B cell (primary cell): ENCODE data around the gene MEIS2. TPM values are rescaled to one million over a fixed set of nuclear protein-coding genes. Genes with fewer than 3 reads are reported as not detected.

Source experiments
- ATAC-seq: fragments of 200-7000 bp; cut with Tn5 transposase; one replicate; pipeline ENCODE4 v1.10.0; 2021; ENCODE audit warnings: low read depth, mild to moderate bottlenecking, moderate number of reproducible peaks, moderate library complexity
- CTCF ChIA-PET: fragments of 350-600 bp; sonication (Branson Sonifier 250); formaldehyde crosslinking; loops from one replicate; lab custom pipeline; 2021; ENCODE audit warnings: antibody characterized with exemption, inconsistent platforms; lab: Charles Lee
- POLR2A ChIA-PET: fragments of 350-600 bp; sonication (Branson Sonifier 250); formaldehyde crosslinking; loops from one replicate; lab custom pipeline; 2021; ENCODE audit warnings: antibody characterized with exemption; lab: Charles Lee
- DNase-seq: peaks from one replicate; pipeline ENCODE4 v3.0.0; 2013
- H2AFZ ChIP-seq: 2 replicates; pipeline ENCODE4 v1.6.1; 2012; ENCODE audit warnings: mild to moderate bottlenecking, low read depth, low read length; ENCODE audit not compliant: insufficient read depth, poor library complexity, severe bottlenecking
- H3K27ac ChIP-seq, 2 donors: 1 replicate in 1 of 2; 2 replicates in 1 of 2; pipeline ENCODE4 v1.5.1; 2012 to 2013; ENCODE audit warnings: low read length in 2 of 2, mild to moderate bottlenecking in 2 of 2, moderate library complexity in 1 of 2
- H3K27me3 ChIP-seq, 4 experiments: fragments of 200-600 bp in 1 of 4; sonication (generic) in 1 of 4; replicated peaks in 1 of 4; 1 replicate in 2 of 4; 2 replicates in 2 of 4; pipeline versions ENCODE4 v1.6.1 to v1.7.0; 2013 to 2016; ENCODE audit warnings: low read length in 3 of 4, mild to moderate bottlenecking in 2 of 4, mixed read lengths in 1 of 4, moderate library complexity in 1 of 4; ENCODE audit not compliant: insufficient read depth in 4 of 4, control insufficient read depth in 3 of 4; ENCODE audit errors: control extremely low read depth in 1 of 4
- H3K36me3 ChIP-seq, 2 experiments: replicated peaks in 1 of 2; 1 replicate in 1 of 2; 2 replicates in 1 of 2; pipeline versions ENCODE4 v1.6.1 to v1.7.1; 2013; ENCODE audit warnings: low read length in 1 of 2; ENCODE audit not compliant: insufficient read depth in 2 of 2, control insufficient read depth in 1 of 2; ENCODE audit errors: control extremely low read depth in 1 of 2, extremely low read depth in 1 of 2
- H3K4me1 ChIP-seq, 2 donors: fragments of 200-600 bp in 1 of 2; sonication (generic) in 1 of 2; 1 replicate in 1 of 2; 2 replicates in 1 of 2; pipeline versions ENCODE4 v1.5.1 to v1.6.1; 2013 to 2017; ENCODE audit warnings: low read length in 2 of 2; ENCODE audit not compliant: control insufficient read depth in 2 of 2, insufficient read depth in 2 of 2
- H3K4me2 ChIP-seq: replicated peaks from 2 replicates; pipeline ENCODE3; 2012; ENCODE audit warnings: mild to moderate bottlenecking, low read depth, low read length; ENCODE audit not compliant: poor library complexity, severe bottlenecking
- H3K4me3 ChIP-seq, 5 experiments: fragments of 200-600 bp in 1 of 5; sonication (generic) in 1 of 5; 1 replicate in 3 of 5; 2 replicates in 2 of 5; pipeline versions ENCODE4 v1.5.1 to v1.7.0; 2011 to 2016; ENCODE audit warnings: low read length in 4 of 5, mild to moderate bottlenecking in 4 of 5, low read depth in 2 of 5, control low read depth in 1 of 5, moderate library complexity in 1 of 5; ENCODE audit not compliant: insufficient read depth in 1 of 5; ENCODE audit errors: control extremely low read depth in 1 of 5, extremely low read depth in 1 of 5
- H3K79me2 ChIP-seq: fragments of 200-600 bp; sonication (generic); one replicate; pipeline ENCODE4 v1.6.0; 2016; ENCODE audit warnings: low read length; ENCODE audit not compliant: control insufficient read depth, insufficient read depth
- H3K9ac ChIP-seq: fragments of 200-600 bp; sonication (generic); 2 replicates; pipeline ENCODE4 v1.6.1; 2017; ENCODE audit warnings: mild to moderate bottlenecking, low read length, moderate library complexity
- H3K9me3 ChIP-seq, 3 donors: one replicate each; pipeline versions ENCODE4 v1.6.1 to v1.7.1; 2013; ENCODE audit warnings: low read length in 2 of 3; ENCODE audit not compliant: control insufficient read depth in 2 of 3, insufficient read depth in 1 of 3; ENCODE audit errors: control extremely low read depth in 1 of 3
- H4K20me1 ChIP-seq: 2 replicates; pipeline ENCODE4 v1.6.0; 2012; ENCODE audit warnings: mild to moderate bottlenecking, low read length; ENCODE audit not compliant: insufficient read depth, control insufficient read depth, poor library complexity, severe bottlenecking
- H3K27ac Mint-ChIP-seq: one replicate; pipeline ENCODE4 v1.8.0; 2021; ENCODE audit warnings: mixed read lengths
- H3K27me3 Mint-ChIP-seq: one replicate; pipeline ENCODE4 v1.8.0; 2021; ENCODE audit warnings: mixed read lengths
- H3K4me1 Mint-ChIP-seq: one replicate; pipeline ENCODE4 v1.8.0; 2021; ENCODE audit warnings: mixed read lengths
- H3K4me3 Mint-ChIP-seq: one replicate; pipeline ENCODE4 v1.8.0; 2021; ENCODE audit warnings: mixed read lengths
- H3K9me3 Mint-ChIP-seq: one replicate; pipeline ENCODE4 v1.8.0; 2022; ENCODE audit warnings: mixed read lengths; ENCODE audit not compliant: insufficient read depth
- EZH2 ChIP-seq: IDR thresholded peaks from 2 replicates; pipeline ENCODE4 v1.6.1; 2012; ENCODE audit warnings: borderline replicate concordance, low read depth, mild to moderate bottlenecking, moderate library complexity, low read length; ENCODE audit not compliant: insufficient read depth, poor library complexity, severe bottlenecking
- WGBS: methylation state at CpG from one replicate; pipeline ENCODE4 v1.1.5; 2013; ENCODE audit warnings: missing lambda C conversion rate; ENCODE audit not compliant: insufficient coverage; 5-methylcytosine and 5-hydroxymethylcytosine counted together
- intact Hi-C: fragments of 100-400 bp; cut with micrococcal nuclease; formaldehyde crosslinking; loops from one replicate; pipeline ENCODE4 v1.10.0; 2022
- polyA plus RNA-seq: library from polyadenylated mRNA; depleted of rRNA; stranded (reverse); fragments of >200 nt; gene quantifications from 2 replicates; pipeline ENCODE4 v1.2.3, GENCODE V29; 2012
- total RNA-seq, 2 donors: library from RNA; stranded (reverse); fragments of 120-200 nt in 1 of 2; gene quantifications; 1 replicate in 1 of 2; 2 replicates in 1 of 2; pipeline versions ENCODE4 v1.2.3 to v1.2.4, GENCODE V29; 2013 to 2022
- TF ChIP-seq, protein P1 (sequence below): fragments of 200-600 bp; IDR thresholded peaks from one replicate; pipeline ENCODE4 v1.8.0; 2022; ENCODE audit warnings: antibody characterized with exemption, mild to moderate bottlenecking

Gene MEIS2
- total and polyA plus RNA-seq, 2 donors (not counting 1 experiment from before 2014, with no cell fraction given): 0.22 TPM; not detected in 1

DNA sequence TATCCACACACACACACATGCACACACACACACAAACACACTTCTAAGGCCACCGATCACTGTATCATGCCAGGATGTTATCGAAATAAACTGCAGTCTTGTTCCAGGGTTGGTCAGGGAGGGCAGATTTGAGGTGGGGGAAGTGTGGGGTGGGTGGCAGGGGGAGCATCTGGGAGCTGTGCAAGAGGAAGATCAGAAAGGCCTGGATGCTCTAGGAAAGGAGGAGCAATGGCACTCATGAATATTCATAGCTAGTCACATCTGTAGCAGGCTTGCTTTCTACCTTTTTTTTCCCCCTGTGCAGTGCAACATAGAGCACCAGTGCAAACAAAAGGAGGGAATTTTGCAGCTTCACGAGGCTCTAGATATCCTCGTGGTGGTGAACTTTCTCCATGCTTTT lies 84.9 kb downstream of the MEIS2 start:
- Histone ChIP-seq H3K36me3 (no peaks in the 10 kb centered on the region), H3K9ac (no peak overlapping the region), H3K4me3 (no peak overlapping the region), H3K27ac (no peak overlapping the region), H3K4me2 (no peak overlapping the region), H3K9me3 (no peaks in the 10 kb centered on the region), H4K20me1 (no peaks in the 10 kb centered on the region), H3K4me1 (no peaks in the 10 kb centered on the region), H2AFZ (no peak overlapping the region), H3K79me2 (no peaks in the 10 kb centered on the region), H3K27me3 (no peaks in the 10 kb centered on the region)
- WGBS: no CpG with 5 or more reads among the region's 4 CpGs
- TF ChIP-seq, protein P1, sequence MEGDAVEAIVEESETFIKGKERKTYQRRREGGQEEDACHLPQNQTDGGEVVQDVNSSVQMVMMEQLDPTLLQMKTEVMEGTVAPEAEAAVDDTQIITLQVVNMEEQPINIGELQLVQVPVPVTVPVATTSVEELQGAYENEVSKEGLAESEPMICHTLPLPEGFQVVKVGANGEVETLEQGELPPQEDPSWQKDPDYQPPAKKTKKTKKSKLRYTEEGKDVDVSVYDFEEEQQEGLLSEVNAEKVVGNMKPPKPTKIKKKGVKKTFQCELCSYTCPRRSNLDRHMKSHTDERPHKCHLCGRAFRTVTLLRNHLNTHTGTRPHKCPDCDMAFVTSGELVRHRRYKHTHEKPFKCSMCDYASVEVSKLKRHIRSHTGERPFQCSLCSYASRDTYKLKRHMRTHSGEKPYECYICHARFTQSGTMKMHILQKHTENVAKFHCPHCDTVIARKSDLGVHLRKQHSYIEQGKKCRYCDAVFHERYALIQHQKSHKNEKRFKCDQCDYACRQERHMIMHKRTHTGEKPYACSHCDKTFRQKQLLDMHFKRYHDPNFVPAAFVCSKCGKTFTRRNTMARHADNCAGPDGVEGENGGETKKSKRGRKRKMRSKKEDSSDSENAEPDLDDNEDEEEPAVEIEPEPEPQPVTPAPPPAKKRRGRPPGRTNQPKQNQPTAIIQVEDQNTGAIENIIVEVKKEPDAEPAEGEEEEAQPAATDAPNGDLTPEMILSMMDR: no peak
- no peak for TF ChIP-seq EZH2
- peaks cover 3% of the 10 kb centered on the region for H3K27me3 Mint-ChIP-seq
- no peaks in the 10 kb centered on the region for H3K4me1 Mint-ChIP-seq
- H3K9me3 Mint-ChIP-seq: no peaks in the 10 kb centered on the region
- DNase-seq: no peak
- POLR2A ChIA-PET: no interaction called here
- no peak overlapping the region for H3K27ac Mint-ChIP-seq
- CTCF ChIA-PET: interaction anchor here (1.0 kb wide), 1 partner anchor 21 kb away, joined by 3 read pairs; no protein-coding TSS in a partner anchor
- intact Hi-C loops: no loop called here
- ATAC-seq: no peak
- no peak overlapping the region for H3K4me3 Mint-ChIP-seq

DNA sequence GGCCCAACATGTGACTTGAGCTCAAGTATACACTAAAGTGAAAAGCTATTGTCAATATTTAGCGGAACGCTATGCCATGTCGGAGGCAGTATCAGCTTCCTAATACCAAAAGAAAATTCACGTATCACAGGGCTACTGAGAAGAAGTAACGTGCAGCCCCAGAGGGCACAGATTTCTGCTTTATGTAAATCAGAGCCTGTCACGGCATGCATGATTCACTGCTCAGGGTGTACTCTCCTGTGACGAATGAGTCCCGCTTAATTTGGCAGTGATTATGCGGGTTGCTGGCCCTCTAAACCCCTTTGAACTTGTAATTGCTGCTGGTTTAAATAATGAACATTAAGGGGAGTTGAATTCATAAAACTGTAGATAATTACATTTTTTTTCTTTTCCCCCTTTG lies 85.3 kb downstream of the MEIS2 start:
- 83% methylated on average over 7 of the region's 9 CpGs for WGBS
- no peak overlapping the region for H3K27ac ChIP-seq
- ChIA-PET POLR2A (no interaction called here), CTCF (no interaction called here)
- H3K27ac Mint-ChIP-seq: no peak overlapping the region
- no peak overlapping the region for H3K4me3 Mint-ChIP-seq
- H3K79me2 ChIP-seq: no peaks in the 10 kb centered on the region
- H3K9me3 Mint-ChIP-seq: no peaks in the 10 kb centered on the region
- H3K27me3 Mint-ChIP-seq: peaks cover 3% of the 10 kb centered on the region
- DNase-seq: no peak
- no peaks in the 10 kb centered on the region for H3K27me3 ChIP-seq
- no peak overlapping the region for H2AFZ ChIP-seq
- no peak overlapping the region for H3K4me2 ChIP-seq
- no peak overlapping the region for H3K9ac ChIP-seq
- H3K36me3 ChIP-seq: no peaks in the 10 kb centered on the region
- intact Hi-C loops: no loop called here
- H4K20me1 ChIP-seq: no peaks in the 10 kb centered on the region
- TF ChIP-seq, protein P1: no peak
- TF ChIP-seq EZH2: no peak
- H3K4me1 Mint-ChIP-seq: no peaks in the 10 kb centered on the region
- no peak overlapping the region for H3K4me3 ChIP-seq
- no peaks in the 10 kb centered on the region for H3K4me1 ChIP-seq
- ATAC-seq: no peak
- H3K9me3 ChIP-seq: no peaks in the 10 kb centered on the region
